ENCODE data around the gene TAGLN3. TPM values are rescaled to one million over a fixed set of nuclear protein-coding genes. Genes with fewer than 3 reads are reported as not detected.

The TAGLN3 gene
- total RNA-seq, 4 donors from 2014 or later, result not detected

GRCh38 chr3:112013058-112013783 lies 14.5 kb downstream of the TAGLN3 start:
- Histone ChIP-seq H3K27me3 (no peaks in the 10 kb centered on the region), H3K36me3 (no peaks in the 10 kb centered on the region), H3K9me3 (no peaks in the 10 kb centered on the region), H3K4me1 (peaks cover 4% of the 10 kb centered on the region in 2 donors), H3K4me3 (peak overlapping the region in 2 of 4 donors; percentile 8 to 29), H3K27ac (peak overlapping the region in 1 of 4 donors; percentile 5)
- ATAC-seq (peak; percentile 87 to 94), DNase-seq (peak; percentile 36 to 39)
- intact Hi-C loops (cut with DNase I; ENCODE audit: low total_unique reads) (loop anchor here (2.0 kb wide), 2 partner anchors 24 to 344 kb away; no protein-coding TSS in a partner anchor), in situ Hi-C loops (cut with MboI; ENCODE audit: low sequenced_read_pairs in 4 of 4) (no loop called here)
- no peak for TF ChIP-seq POLR2A (IDR thresholded peaks at IDR 0.05)
- TF ChIP-seq CTCF (IDR thresholded peaks at IDR 0.05 in 4 of 5, conservative IDR thresholded peaks at IDR 0.05 in 1 of 5), result peak; percentile 24 to 72 (median 53)

- peaks cover 4% of the 10 kb centered on the region in 2 donors for H3K4me1 ChIP-seq
- H3K9me3 ChIP-seq, result no peaks in the 10 kb centered on the region
- no peaks in the 10 kb centered on the region for H3K36me3 ChIP-seq
- H3K27ac ChIP-seq, result no peak overlapping the region
- peak in 1 of 2 donors; percentile 19 for ATAC-seq
- H3K27me3 ChIP-seq, result no peaks in the 10 kb centered on the region
- H3K4me3 ChIP-seq, result no peak overlapping the region
- intact Hi-C loops (cut with DNase I; ENCODE audit: low total_unique reads) (loop anchor here (2.0 kb wide), 2 partner anchors 25 to 345 kb away; no protein-coding TSS in a partner anchor), in situ Hi-C loops (cut with MboI; ENCODE audit: low sequenced_read_pairs in 4 of 4) (no loop called here)
- DNase-seq, result no peak
- TF ChIP-seq CTCF (IDR thresholded peaks at IDR 0.05 in 4 of 5, conservative IDR thresholded peaks at IDR 0.05 in 1 of 5) (no peak), POLR2A (IDR thresholded peaks at IDR 0.05) (no peak)
Observed at GRCh38 chr3:112013784-112014143, 15.0 kb downstream of the TAGLN3 start.

GRCh38 chr3:112017091-112017490 lies 18.4 kb downstream of the TAGLN3 start:
- in situ Hi-C loops (cut with MboI; ENCODE audit: low sequenced_read_pairs in 4 of 4) (no loop called here), intact Hi-C loops (cut with DNase I; ENCODE audit: low total_unique reads) (no loop called here)
- peaks cover 4% of the 10 kb centered on the region in 2 donors for H3K4me1 ChIP-seq
- H3K27me3 ChIP-seq, result no peaks in the 10 kb centered on the region
- no peaks in the 10 kb centered on the region for H3K9me3 ChIP-seq
- TF ChIP-seq CTCF (IDR thresholded peaks at IDR 0.05 in 4 of 5, conservative IDR thresholded peaks at IDR 0.05 in 1 of 5) (no peak), POLR2A (IDR thresholded peaks at IDR 0.05) (no peak)
- H3K27ac ChIP-seq, result no peak overlapping the region
- no peak for DNase-seq
- no peak for ATAC-seq
- no peak overlapping the region for H3K4me3 ChIP-seq
- no peaks in the 10 kb centered on the region for H3K36me3 ChIP-seq

- in situ Hi-C loops (cut with MboI; ENCODE audit: low sequenced_read_pairs in 4 of 4), result no loop called here
- Histone ChIP-seq H3K36me3 (no peaks in the 10 kb centered on the region), H3K27ac (no peak overlapping the region), H3K27me3 (no peaks in the 10 kb centered on the region), H3K4me3 (no peak overlapping the region), H3K9me3 (no peaks in the 10 kb centered on the region), H3K4me1 (no peaks in the 10 kb centered on the region)
- TF ChIP-seq POLR2A (IDR thresholded peaks at IDR 0.05) (no peak), CTCF (IDR thresholded peaks at IDR 0.05 in 4 of 5, conservative IDR thresholded peaks at IDR 0.05 in 1 of 5) (no peak)
- no peak for ATAC-seq
- intact Hi-C loops (cut with DNase I; ENCODE audit: low total_unique reads), result no loop called here
- no peak for DNase-seq
Observed at GRCh38 chr3:112018712-112019111, 20.0 kb downstream of the TAGLN3 start.

Data from gastrocnemius medialis (tissue), 4 donors.